Measurements from ENCODE around the gene CTDP1. TPM values are rescaled to one million over a fixed set of nuclear protein-coding genes. Genes with fewer than 3 reads are reported as not detected.

CTDP1 gene
- total RNA-seq, 1 experiment from 2014 or later: 24.9 TPM

DNA sequence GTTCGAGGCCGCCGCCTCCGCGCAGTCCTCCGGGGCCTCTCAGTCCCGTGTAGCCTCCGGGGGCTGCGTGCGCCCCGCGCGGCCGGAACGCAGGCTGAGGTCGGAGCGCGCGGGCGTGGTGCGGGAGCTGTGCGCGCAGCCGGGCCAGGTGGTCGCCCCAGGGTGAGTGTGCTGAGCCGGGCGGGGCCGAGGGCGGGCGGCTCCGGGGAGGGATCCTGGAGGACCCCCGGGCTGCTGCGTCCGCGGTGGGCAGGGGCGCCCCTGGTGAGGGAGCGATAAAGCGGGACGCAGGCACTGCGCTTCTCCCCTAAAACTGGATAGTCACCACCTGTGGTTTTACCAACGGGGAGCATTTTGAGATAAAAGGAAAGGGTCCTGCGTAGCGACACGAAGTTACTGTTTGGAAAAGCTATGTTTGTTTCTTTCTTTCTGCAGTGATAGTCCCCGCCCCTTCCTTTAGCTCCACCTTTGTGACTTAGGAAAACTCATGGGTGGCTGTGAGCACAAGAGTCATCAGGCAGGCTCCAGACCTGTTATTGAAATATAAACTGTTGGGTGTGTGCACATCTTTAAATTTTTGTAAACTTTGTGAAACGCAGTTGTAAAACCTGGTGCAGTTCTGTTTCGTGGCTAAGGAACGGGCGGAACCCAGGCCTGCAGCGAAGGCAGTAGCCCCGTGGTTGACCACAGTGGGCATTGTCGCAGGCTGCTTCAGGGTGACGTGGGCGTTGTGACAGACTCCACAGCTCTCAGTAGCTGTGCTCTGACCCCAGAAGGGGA, 687 bp downstream of the CTDP1 start:
- H3K4me2 ChIP-seq (ENCODE audit: low read length): peak overlapping the region; percentile 86
- H3K4me3 ChIP-seq (replicated peaks in 1 of 2; ENCODE audit: low read depth in 1 of 2, low read length in 2 of 2): peak overlapping the region; percentile 87 to 88
- H3K79me2 ChIP-seq (ENCODE audit: insufficient read depth, low read length): peaks cover 71% of the 10 kb centered on the region
- no peaks in the 10 kb centered on the region for H3K9me2 ChIP-seq (ENCODE audit: insufficient read depth)
- ATAC-seq (peak; percentile 25), DNase-seq (ENCODE audit: low read depth, low spot score) (no peak)
- ChIA-PET CTCF (interaction anchor here (1.0 kb wide), 1 partner anchor 299 kb away, joined by 3 read pairs; no protein-coding TSS in a partner anchor), POLR2A (no interaction called here), RAD21 (ENCODE audit: low non-redundant PET in 1 of 2, low total read pairs in 2 of 2, uncharacterized antibody in 2 of 2, unreplicated experiment in 2 of 2) (no interaction called here)
- TF ChIP-seq REST (IDR thresholded peaks at IDR 0.05; ENCODE audit: low read depth) (no peak), RAD21 (IDR thresholded peaks at IDR 0.05; ENCODE audit: low read depth) (no peak), CTCF (IDR thresholded peaks at IDR 0.05 in 2 of 3, conservative IDR thresholded peaks at IDR 0.05 in 1 of 3; ENCODE audit: borderline replicate concordance in 1 of 3, insufficient read depth in 1 of 3, low read depth in 2 of 3, low read length in 2 of 3) (no peak), EZH2 (IDR thresholded peaks at IDR 0.05) (no peak), POLR2A (IDR thresholded peaks at IDR 0.05; ENCODE audit: borderline replicate concordance, extremely low read depth, insufficient read depth, insufficient read length) (no peak), CBX3 (IDR thresholded peaks at IDR 0.05; ENCODE audit: low read depth) (no peak), SIN3A (IDR thresholded peaks at IDR 0.05; ENCODE audit: low read depth) (no peak), JUND (IDR thresholded peaks at IDR 0.05) (no peak), SP1 (IDR thresholded peaks at IDR 0.05; ENCODE audit: low read depth) (no peak)
- TF ChIP-seq, protein P1, sequence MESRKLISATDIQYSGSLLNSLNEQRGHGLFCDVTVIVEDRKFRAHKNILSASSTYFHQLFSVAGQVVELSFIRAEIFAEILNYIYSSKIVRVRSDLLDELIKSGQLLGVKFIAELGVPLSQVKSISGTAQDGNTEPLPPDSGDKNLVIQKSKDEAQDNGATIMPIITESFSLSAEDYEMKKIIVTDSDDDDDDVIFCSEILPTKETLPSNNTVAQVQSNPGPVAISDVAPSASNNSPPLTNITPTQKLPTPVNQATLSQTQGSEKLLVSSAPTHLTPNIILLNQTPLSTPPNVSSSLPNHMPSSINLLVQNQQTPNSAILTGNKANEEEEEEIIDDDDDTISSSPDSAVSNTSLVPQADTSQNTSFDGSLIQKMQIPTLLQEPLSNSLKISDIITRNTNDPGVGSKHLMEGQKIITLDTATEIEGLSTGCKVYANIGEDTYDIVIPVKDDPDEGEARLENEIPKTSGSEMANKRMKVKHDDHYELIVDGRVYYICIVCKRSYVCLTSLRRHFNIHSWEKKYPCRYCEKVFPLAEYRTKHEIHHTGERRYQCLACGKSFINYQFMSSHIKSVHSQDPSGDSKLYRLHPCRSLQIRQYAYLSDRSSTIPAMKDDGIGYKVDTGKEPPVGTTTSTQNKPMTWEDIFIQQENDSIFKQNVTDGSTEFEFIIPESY (IDR thresholded peaks at IDR 0.05; ENCODE audit: extremely low read depth, insufficient replicate concordance, low read length): no peak
- H3K9me3 ChIP-seq (ENCODE audit: control insufficient read depth in 1 of 2, insufficient read depth in 1 of 2, low read depth in 1 of 2, low read length in 2 of 2): no peaks in the 10 kb centered on the region
- H3K27me3 ChIP-seq (ENCODE audit: insufficient read depth, low read length): no peaks in the 10 kb centered on the region
- TSS peak; percentile 56 for BruUV-seq (replicated peaks)
- no peaks in the 10 kb centered on the region for H4K20me1 ChIP-seq (ENCODE audit: insufficient read depth)
- no peak overlapping the region for H2AFZ ChIP-seq (ENCODE audit: low read depth, low read length, poor library complexity, severe bottlenecking)
- H3K4me1 ChIP-seq (ENCODE audit: control insufficient read depth in 1 of 2, insufficient read depth in 2 of 2, low read length in 2 of 2): peaks cover 11 to 21% of the 10 kb centered on the region in 2 experiments; a peak in 3 of 4 replicates
- H3K27ac ChIP-seq (ENCODE audit: low read depth, low read length): peak overlapping the region; percentile 94
- intact Hi-C loops (cut with micrococcal nuclease): no loop called here
- 0 out of 4 replicates have a peak, but pooled peaks cover 0 to 3% of the 10 kb centered on the region in 2 experiments for H3K36me3 ChIP-seq (ENCODE audit: control insufficient read depth in 1 of 2, insufficient read depth in 2 of 2, low read length in 2 of 2)
- peak overlapping the region; percentile 82 for H3K9ac ChIP-seq (ENCODE audit: low read length)
